NCI-H446 treated with DMSO at 0.1 percent for 48 hours (cell line): ENCODE measurements around the gene NSL1.

ENCODE experiments used
- DNase-seq: peaks from one replicate; lab custom pipeline; 2025; lab: John Stamatoyannopoulos, UW

The NSL1 gene

DNA sequence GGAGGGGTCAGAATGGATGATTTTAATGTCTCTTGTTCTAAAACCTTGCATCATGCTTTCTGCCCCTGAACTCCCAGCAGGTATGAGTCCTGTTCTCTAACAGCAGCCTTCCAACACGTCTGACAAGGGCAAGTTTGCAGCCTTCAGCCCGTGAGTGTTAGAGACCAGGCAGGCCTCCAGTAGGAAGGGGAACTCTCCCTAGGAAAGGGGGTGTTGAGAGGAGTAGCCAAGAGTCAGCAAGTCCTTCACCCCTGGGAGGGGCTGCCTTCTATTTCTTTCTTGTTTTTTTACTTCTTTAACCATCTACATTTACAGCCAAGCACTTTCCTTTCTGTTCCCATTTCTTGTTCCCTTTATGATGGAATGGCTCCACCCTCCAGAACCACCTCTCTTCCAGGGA, 106.1 kb downstream of the NSL1 start:
- DNase-seq = no peak

DNA sequence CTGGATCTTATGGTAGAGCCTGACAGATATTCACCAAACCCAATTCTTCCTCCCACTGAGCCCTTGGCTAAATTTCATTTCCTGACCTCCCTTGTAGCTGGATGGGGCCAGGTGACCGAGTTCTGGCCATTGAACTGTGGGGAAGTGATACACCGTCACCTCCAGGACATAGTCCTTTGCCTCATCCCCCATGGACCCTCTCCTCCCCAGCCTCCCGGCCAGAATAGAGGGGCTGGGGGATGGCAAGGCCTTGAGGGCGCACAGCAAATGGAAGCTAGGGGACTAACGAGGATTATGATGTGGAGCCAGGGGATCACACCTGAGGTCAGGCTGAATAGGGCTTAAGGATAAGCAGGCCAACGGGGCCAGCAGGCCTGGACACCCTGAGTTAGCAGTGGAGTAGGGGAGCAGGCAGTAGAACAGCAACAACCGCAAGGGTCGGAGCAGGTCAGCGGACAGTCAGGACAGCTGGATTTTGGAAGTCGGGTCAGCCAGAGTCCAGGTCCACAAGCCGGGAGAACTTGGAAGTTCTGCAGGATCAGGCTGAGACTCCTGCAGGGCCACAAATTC, 107.0 kb downstream of the NSL1 start:
- DNase-seq = no peak

GRCh38 chr1:212684076-212684475, 107.5 kb downstream of the NSL1 start:
- DNase-seq = no peak

- DNase-seq = no peak
Observed at GRCh38 chr1:212683357-212683722, 108.2 kb downstream of the NSL1 start.

DNA sequence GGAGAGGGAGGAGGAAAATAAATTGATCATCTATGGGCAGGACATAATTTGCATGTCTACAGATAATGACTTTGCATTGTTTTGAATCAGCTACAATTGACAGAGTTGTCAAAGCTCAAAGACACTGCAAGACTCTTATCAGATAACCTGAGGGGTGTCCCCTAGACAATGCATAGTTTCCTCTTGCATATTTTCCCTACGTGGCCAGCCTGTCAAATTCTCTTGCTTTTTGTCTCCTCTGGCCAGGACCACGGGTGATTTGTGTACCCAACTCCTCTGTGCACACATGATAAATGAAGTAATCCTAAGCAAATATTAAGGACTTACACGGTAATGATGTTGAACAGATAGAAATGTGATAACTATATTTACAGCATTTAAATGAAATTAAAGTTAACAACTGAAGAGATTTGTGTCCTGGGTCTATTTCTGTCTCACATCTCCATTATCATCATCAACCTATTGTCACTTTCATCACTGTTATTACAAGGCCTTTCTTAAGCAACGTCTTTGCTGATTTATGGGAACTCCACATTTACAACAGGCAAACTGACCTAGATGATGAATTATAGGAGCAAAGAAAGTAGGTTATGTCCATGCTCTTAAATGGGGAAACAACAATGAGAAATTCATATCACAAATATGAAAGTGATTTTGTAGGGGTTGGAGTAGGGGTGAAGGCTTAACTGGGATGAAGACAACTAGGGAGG, 110.7 kb downstream of the NSL1 start:
- DNase-seq = no peak

DNA sequence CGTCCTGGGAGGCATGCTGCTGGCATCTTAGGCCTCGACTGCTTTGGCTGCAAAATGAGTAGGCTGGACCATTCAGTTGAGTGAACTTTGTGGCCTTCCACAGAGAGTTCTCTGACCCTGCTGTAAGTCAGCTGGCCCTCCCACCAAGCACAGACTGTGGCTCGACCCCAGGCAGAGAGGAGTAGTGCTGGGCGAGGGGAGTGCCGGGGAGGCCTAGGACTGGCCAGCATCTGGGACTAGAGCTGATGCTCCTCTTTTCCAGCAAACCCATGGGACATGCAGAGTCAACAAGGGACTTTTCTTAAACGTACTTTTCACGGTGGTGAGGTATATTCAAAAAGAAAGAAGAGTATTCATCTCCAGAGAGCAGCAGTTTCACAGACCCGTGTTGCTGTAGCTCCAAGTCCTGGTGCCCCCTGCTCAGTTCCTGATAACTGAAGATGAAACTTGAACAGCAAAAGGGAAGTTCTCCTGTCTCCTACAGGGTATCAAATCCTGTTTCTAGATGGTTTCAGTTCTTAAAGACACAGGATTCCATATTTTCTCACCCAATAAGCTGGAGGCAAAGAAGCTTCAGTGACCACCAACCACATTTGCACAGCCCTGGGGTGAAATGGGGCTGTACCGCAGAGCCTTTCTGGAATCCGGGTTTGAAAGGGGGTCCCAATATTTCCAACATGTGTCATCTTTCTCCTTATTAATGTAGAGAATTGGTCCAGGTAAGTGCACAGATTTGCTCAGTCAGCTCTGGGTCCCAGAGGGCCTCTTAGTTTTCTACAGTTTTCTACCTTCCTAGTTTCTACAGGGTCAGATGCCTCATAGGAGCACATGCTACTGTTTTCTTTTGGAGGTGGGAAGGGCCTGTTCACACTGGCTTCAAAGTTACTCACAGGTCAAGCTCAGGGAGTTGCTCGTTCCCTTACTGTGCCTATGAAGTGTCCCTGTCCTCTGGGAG, 112.8 kb downstream of the NSL1 start:
- no peak for DNase-seq

GRCh38 chr1:212677573-212677972, 114.0 kb downstream of the NSL1 start:
- DNase-seq = no peak

DNA sequence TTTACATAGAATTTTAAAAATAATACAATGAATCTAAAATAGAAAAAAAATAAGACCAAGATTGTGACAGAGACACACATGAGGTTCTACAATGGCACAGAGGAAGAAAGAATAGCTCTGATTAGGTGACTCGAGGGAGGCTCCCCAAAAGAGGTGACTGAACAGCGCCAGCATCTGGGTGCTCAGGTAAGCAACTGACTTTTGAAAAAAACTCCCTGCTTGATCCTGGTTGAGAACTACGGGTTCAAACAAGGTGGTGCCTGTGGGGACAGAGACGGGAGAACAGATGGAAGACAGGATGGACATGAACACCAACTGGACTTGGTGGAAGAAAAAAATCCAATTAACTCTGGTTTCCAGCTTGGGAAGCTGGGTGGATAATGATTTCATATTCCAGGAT, 114.4 kb downstream of the NSL1 start:
- no peak for DNase-seq
